ENCODE measurements around the gene HLA-DQA1.

- TF ChIP-seq CTCF (IDR thresholded peaks at IDR 0.05) (no peak), POLR2A (IDR thresholded peaks at IDR 0.05) (no peak), POLR2AphosphoS5 (IDR thresholded peaks at IDR 0.05; ENCODE audit: insufficient read depth in 1 of 2, low read depth in 1 of 2) (no peak)
Observed at GRCh38 chr6:32607263-32607987, 29.8 kb upstream of the HLA-DQA1 start.
